Gastroesophageal sphincter (tissue), 3 donors: ENCODE data around the gene SELENOV.

Source experiments
- CTCF ChIP-seq, 4 experiments: fragments of 200-600 bp in 2 of 4; fragments of 450-650 bp in 2 of 4; sonication (generic) in 1 of 4; IDR thresholded peaks; one replicate each; pipeline ENCODE4 v1.5.1; 2017 to 2019; ENCODE audit warnings: antibody characterized with exemption in 4 of 4, mild to moderate bottlenecking in 2 of 4, moderate library complexity in 2 of 4
- EP300 ChIP-seq: sonication (generic); formaldehyde crosslinking; IDR thresholded peaks from one replicate; pipeline ENCODE4 v1.6.1; 2017; ENCODE audit warnings: antibody characterized with exemption, mild to moderate bottlenecking
- POLR2A ChIP-seq, 2 donors: fragments of 450-650 bp; IDR thresholded peaks; one replicate each; pipeline ENCODE4 v1.6.1; 2017; ENCODE audit warnings: antibody characterized with exemption in 2 of 2, mild to moderate bottlenecking in 2 of 2, moderate library complexity in 1 of 2
- POLR2AphosphoS5 ChIP-seq: sonication (generic); formaldehyde crosslinking; IDR thresholded peaks from one replicate; pipeline ENCODE4 v1.6.1; 2017; ENCODE audit warnings: antibody characterized with exemption

- TF ChIP-seq CTCF (IDR thresholded peaks at IDR 0.05), result no peak
- no peak for TF ChIP-seq POLR2AphosphoS5
- no peak for TF ChIP-seq EP300
- TF ChIP-seq POLR2A (IDR thresholded peaks at IDR 0.05), result no peak
These were observed 15.0 kb upstream of the SELENOV start for GRCh38 chr19:39499932-39500331.
